Fibroblast of mammary gland (primary cell): Measurements from ENCODE around the gene DPY19L1.
"Not testable (repeated sequence)": the region's sequence is repeated elsewhere in the genome, so short reads cannot be mapped to it uniquely, and the experiment has no call there.

Source experiments
- DNase-seq: peaks from one replicate; pipeline ENCODE4 v3.0.0-alpha.2; 2010; ENCODE audit warnings: low read depth
- H3K4me3 ChIP-seq: 2 replicates; pipeline ENCODE4 v1.5.1; 2011; ENCODE audit warnings: low read depth, mild to moderate bottlenecking, low read length, moderate library complexity; ENCODE audit not compliant: control insufficient read depth
- TF ChIP-seq, protein P1 (sequence below): conservative IDR thresholded peaks from 2 replicates; pipeline ENCODE4 v1.5.1; 2011; ENCODE audit warnings: low read depth, low read length, inconsistent platforms; ENCODE audit not compliant: control insufficient read depth, insufficient read depth

Gene DPY19L1

DNA sequence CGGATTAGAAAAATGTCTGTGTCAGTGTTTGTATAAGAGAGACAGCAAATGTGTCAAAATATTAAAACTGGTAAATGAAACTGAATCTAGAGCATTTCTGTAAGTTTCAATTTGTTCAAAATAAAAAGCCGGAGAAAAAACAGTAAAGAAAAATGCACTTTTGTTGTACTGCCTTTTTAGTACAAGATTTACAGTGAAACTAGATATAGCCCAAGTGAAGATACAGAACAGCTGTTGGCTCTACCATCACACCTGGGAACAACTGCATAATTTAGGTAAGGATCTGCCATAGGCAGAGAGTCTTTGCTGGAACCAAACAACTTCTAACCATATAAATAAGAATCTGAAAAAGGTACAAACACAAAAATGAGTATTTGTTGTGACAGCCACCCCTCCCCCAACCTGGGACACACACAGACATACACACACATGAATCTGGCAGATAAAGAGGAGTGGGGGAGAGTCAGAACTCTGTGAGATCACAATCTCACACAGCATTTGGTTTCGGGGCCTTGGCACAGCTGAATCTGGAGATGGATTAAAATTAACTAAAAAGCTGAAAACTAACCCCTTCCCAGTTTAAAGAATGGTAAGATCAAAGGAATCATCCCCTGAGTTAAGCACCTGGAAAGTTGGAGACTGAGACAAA, 54.8 kb downstream of the DPY19L1 start:
- TF ChIP-seq, protein P1, sequence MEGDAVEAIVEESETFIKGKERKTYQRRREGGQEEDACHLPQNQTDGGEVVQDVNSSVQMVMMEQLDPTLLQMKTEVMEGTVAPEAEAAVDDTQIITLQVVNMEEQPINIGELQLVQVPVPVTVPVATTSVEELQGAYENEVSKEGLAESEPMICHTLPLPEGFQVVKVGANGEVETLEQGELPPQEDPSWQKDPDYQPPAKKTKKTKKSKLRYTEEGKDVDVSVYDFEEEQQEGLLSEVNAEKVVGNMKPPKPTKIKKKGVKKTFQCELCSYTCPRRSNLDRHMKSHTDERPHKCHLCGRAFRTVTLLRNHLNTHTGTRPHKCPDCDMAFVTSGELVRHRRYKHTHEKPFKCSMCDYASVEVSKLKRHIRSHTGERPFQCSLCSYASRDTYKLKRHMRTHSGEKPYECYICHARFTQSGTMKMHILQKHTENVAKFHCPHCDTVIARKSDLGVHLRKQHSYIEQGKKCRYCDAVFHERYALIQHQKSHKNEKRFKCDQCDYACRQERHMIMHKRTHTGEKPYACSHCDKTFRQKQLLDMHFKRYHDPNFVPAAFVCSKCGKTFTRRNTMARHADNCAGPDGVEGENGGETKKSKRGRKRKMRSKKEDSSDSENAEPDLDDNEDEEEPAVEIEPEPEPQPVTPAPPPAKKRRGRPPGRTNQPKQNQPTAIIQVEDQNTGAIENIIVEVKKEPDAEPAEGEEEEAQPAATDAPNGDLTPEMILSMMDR: no peak
- DNase-seq: no peak
- H3K4me3 ChIP-seq: no peak overlapping the region

DNA sequence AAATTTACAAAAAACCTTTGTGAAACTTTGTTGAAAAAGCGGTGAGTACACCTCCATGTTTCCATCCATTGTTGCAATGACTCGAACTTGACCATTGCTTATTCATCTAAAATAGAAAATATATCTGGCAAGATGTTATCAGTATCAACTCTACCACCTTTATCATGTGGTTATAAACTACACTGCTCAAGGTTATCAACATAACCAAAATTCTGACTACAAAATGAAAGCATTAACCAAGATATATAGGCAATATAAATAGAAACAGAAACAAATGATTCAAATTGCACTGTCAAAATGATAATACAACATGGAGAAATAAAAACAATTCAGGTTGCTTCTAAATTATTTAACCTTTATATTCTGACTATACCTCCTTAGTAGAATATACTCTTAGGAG, 58.2 kb downstream of the DPY19L1 start:
- not testable (repeated sequence) for H3K4me3 ChIP-seq, DNase-seq

DNA sequence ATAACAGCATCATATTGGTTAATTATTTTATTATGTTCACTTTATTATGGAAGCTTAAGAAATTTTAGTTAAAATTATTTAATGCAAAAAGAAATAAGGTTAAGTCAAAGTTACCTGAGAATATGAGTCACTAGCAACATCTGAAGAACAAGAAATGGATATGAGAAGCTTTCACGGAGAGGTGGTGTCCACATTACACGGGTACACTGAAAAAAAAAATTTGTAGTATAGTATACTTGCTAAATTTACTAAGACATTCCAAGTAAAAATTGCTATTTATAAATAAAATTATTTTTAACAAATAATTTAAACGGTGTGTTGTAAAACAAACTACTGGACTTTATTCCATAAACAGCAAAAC, 63.9 kb downstream of the DPY19L1 start:
- no peak for DNase-seq
- H3K4me3 ChIP-seq: no peak overlapping the region
- TF ChIP-seq, protein P1: no peak

DNA sequence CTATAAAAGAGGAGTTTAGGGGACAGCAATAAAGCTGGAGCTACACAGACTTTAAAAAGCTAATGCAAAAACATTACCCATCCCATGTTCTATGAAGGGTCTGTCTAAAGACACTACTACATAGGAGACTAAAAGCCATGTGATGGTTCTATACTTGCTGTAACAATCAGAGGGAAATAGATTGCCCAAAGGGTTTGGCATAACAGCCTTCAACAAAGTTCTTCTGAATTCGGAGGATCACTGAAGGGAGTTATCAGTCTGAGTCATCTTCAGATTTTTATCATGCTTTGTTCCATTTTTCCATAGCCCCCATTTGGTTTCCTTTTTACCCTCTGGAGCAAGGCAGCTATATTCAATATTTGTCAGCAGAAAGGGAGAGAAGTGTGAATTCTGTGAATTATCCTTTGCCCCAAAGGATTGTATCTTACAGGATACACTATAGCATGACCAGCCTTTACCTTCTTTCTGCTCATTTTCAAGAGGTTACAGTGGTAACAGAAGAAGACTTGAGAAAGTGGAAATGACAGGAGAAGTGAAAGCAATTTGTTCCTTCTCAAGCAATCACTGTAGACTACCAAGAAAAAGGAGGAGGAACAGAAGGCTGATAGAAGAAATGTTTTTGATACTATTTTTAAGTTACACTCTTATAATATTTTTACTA, 64.4 kb downstream of the DPY19L1 start:
- DNase-seq, H3K4me3 ChIP-seq: not testable (repeated sequence)

DNA sequence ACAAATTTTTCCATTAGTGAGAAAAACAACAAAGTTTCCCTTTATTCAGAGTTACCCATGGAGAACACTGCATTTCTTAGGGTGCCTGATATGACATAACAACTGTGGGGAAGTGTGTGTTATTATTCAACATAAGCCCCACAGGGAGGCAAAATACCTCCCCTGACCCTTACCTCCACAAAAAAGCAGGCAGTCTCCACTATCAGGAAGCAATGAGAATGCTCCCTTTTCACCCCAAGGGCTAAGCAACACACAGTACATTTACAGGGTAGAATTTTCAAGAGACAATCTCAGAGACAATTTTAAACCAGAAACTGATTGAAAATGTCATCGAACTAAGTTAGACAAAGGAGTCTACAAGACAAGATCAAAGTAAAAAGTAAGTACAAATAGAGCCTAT, 69.5 kb downstream of the DPY19L1 start:
- H3K4me3 ChIP-seq, DNase-seq: not testable (repeated sequence)

DNA sequence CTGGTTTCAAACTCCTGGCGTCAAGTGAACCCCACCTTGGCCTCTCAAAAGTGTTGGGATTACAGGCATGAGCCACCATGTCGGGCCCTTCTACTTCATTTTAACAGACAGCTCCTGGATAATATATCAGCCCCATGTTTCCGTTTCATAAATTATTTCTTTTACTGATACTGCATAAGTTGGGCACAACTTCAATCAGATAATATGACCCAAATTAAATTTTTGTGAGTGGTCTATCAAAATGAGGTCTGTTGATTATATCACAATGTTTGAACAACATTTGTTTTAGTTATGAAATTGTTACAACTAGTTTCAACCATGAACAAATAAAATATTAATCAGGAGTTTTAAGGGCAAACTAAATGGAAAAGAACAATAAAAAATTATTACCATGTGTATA, 70.8 kb downstream of the DPY19L1 start:
- not testable (repeated sequence) for DNase-seq, H3K4me3 ChIP-seq

DNA sequence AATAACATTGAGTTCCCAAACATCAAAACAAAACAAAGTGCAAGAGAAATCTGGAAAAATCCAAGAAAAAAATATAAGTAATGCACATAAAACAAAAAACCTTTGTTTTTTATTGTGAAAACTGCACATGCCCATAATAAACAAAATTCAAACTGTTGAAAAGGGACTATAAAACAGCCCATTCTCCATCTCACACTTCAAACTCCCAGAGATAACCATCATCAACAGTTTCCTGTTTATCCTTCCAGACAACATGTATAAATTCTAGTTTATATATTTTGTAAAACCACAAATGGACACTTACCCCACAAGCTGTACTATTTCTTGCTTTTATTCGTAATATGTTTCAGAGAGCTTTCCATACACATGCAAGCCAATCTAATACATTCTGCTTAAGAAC, 79.3 kb downstream of the DPY19L1 start:
- no peak overlapping the region for H3K4me3 ChIP-seq
- TF ChIP-seq, protein P1: no peak
- no peak for DNase-seq

DNA sequence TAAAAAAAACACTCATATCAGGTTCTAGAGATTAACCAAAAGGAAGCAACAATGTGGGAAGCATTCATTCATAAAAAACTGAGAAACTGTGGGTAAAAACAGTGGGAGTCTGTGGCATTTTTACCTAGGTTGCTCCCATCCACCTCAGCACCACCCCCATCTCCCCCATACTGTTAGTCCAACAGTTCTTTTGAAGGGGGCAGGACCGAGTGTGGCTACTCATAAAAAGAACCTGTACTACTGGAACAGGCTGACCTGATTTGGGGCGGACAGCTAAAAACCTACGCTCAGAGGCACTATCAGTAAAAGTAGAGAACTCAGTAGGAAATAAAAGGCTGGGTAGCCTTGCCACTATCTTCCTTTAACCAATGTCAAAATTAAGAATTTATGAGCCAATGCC, 84.5 kb downstream of the DPY19L1 start:
- H3K4me3 ChIP-seq: no peak overlapping the region
- DNase-seq: no peak
- TF ChIP-seq, protein P1: no peak

DNA sequence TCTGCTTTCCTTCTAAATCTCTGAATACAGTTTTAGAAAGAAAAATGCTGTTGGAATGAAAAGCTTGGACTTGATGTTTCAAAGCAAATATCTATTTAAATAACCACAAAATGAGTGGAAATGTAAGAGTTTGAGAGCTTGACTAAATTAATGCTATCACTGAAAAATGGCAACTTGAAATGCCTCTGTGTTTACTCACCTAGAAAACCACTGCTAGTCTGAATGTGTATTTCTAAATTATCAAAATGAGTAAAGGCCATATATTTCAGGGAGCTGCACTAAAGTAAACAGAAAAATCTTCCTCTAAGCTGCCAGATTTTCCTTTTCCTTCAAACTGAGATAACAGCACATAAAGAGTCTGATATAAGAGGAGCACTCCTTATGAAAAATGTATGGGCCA, 87.9 kb downstream of the DPY19L1 start:
- no peak for DNase-seq
- H3K4me3 ChIP-seq: no peak overlapping the region
- TF ChIP-seq, protein P1: no peak

DNA sequence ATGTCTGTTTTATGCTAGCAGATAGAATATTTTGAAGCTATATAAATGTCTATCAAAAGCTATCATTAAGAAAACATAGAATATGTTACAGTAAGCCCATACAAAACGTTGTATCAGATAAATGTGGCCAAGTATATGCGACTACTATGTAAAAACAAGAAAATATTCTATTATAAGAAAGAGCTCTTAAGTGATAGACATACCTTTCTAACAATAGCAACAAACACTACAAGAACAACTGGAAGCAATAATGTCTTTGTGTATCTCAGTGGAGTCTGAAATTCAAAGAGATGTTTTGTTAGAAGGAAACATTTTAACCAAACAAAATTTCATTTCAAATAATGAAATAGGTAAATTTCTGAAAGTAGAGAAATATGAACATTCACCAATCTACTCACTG, 89.9 kb downstream of the DPY19L1 start:
- H3K4me3 ChIP-seq, DNase-seq: not testable (repeated sequence)
